ENCODE data around the gene COL3A1. TPM values are rescaled to one million over a fixed set of nuclear protein-coding genes. Genes with fewer than 3 reads are reported as not detected.

The COL3A1 gene
- total and polyA plus RNA-seq, 2 of the 8 experiments (the other 6 are each of a cell fraction or from before 2014, with no cell fraction given) = 0.07 to 0.11 TPM

DNA sequence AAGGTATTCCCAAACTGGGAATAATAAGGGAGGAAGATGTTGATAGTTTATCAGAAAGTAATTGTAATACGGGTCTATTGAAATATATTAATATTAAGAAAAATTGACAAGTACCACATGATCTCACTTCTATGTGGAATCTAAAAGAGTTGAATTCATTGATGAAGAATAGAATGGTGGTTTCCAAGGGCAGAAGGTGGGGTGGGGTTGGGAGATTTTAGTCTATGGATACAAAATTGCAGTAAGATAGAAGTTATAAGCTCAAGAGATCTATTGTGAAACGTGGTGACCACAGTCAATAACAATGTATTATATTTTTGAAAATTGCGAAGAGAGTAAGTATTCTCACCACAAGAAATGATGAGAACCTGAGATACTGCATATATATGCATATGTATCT, 38.9 kb downstream of the COL3A1 start (continued):
- TF ChIP-seq, protein P1, sequence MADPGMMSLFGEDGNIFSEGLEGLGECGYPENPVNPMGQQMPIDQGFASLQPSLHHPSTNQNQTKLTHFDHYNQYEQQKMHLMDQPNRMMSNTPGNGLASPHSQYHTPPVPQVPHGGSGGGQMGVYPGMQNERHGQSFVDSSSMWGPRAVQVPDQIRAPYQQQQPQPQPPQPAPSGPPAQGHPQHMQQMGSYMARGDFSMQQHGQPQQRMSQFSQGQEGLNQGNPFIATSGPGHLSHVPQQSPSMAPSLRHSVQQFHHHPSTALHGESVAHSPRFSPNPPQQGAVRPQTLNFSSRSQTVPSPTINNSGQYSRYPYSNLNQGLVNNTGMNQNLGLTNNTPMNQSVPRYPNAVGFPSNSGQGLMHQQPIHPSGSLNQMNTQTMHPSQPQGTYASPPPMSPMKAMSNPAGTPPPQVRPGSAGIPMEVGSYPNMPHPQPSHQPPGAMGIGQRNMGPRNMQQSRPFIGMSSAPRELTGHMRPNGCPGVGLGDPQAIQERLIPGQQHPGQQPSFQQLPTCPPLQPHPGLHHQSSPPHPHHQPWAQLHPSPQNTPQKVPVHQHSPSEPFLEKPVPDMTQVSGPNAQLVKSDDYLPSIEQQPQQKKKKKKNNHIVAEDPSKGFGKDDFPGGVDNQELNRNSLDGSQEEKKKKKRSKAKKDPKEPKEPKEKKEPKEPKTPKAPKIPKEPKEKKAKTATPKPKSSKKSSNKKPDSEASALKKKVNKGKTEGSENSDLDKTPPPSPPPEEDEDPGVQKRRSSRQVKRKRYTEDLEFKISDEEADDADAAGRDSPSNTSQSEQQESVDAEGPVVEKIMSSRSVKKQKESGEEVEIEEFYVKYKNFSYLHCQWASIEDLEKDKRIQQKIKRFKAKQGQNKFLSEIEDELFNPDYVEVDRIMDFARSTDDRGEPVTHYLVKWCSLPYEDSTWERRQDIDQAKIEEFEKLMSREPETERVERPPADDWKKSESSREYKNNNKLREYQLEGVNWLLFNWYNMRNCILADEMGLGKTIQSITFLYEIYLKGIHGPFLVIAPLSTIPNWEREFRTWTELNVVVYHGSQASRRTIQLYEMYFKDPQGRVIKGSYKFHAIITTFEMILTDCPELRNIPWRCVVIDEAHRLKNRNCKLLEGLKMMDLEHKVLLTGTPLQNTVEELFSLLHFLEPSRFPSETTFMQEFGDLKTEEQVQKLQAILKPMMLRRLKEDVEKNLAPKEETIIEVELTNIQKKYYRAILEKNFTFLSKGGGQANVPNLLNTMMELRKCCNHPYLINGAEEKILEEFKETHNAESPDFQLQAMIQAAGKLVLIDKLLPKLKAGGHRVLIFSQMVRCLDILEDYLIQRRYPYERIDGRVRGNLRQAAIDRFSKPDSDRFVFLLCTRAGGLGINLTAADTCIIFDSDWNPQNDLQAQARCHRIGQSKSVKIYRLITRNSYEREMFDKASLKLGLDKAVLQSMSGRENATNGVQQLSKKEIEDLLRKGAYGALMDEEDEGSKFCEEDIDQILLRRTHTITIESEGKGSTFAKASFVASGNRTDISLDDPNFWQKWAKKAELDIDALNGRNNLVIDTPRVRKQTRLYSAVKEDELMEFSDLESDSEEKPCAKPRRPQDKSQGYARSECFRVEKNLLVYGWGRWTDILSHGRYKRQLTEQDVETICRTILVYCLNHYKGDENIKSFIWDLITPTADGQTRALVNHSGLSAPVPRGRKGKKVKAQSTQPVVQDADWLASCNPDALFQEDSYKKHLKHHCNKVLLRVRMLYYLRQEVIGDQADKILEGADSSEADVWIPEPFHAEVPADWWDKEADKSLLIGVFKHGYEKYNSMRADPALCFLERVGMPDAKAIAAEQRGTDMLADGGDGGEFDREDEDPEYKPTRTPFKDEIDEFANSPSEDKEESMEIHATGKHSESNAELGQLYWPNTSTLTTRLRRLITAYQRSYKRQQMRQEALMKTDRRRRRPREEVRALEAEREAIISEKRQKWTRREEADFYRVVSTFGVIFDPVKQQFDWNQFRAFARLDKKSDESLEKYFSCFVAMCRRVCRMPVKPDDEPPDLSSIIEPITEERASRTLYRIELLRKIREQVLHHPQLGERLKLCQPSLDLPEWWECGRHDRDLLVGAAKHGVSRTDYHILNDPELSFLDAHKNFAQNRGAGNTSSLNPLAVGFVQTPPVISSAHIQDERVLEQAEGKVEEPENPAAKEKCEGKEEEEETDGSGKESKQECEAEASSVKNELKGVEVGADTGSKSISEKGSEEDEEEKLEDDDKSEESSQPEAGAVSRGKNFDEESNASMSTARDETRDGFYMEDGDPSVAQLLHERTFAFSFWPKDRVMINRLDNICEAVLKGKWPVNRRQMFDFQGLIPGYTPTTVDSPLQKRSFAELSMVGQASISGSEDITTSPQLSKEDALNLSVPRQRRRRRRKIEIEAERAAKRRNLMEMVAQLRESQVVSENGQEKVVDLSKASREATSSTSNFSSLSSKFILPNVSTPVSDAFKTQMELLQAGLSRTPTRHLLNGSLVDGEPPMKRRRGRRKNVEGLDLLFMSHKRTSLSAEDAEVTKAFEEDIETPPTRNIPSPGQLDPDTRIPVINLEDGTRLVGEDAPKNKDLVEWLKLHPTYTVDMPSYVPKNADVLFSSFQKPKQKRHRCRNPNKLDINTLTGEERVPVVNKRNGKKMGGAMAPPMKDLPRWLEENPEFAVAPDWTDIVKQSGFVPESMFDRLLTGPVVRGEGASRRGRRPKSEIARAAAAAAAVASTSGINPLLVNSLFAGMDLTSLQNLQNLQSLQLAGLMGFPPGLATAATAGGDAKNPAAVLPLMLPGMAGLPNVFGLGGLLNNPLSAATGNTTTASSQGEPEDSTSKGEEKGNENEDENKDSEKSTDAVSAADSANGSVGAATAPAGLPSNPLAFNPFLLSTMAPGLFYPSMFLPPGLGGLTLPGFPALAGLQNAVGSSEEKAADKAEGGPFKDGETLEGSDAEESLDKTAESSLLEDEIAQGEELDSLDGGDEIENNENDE (IDR thresholded peaks at IDR 0.05; ENCODE audit: insufficient replicate concordance, low read length) = no peak
- no peak for TF ChIP-seq GTF2F1 (IDR thresholded peaks at IDR 0.05; ENCODE audit: borderline replicate concordance, low read depth, low read length)
- TF ChIP-seq BACH1 (IDR thresholded peaks at IDR 0.05; ENCODE audit: low read length) = no peak
- no peak for TF ChIP-seq KDM1A (IDR thresholded peaks at IDR 0.05; ENCODE audit: borderline replicate concordance, low read length)
- TF ChIP-seq SP1 (IDR thresholded peaks at IDR 0.05; ENCODE audit: low read depth, low read length) = no peak
- TF ChIP-seq CBX5 (IDR thresholded peaks at IDR 0.05; ENCODE audit: low read depth, low read length) = no peak
- no peak for TF ChIP-seq SIN3A (conservative IDR thresholded peaks at IDR 0.05 in 1 of 2, IDR thresholded peaks at IDR 0.05 in 1 of 2; ENCODE audit: low read depth in 1 of 2, low read length in 2 of 2)
- no peak for TF ChIP-seq ZNF274 (IDR thresholded peaks at IDR 0.05; ENCODE audit: borderline replicate concordance, extremely low read depth, low read length)
- TF ChIP-seq TAF1 (IDR thresholded peaks at IDR 0.05; ENCODE audit: low read depth, low read length) = no peak
- no peak for TF ChIP-seq RFX5 (IDR thresholded peaks at IDR 0.05; ENCODE audit: borderline replicate concordance, low read depth, low read length)
- TF ChIP-seq SP4 (IDR thresholded peaks at IDR 0.05; ENCODE audit: low read length) = no peak
- TF ChIP-seq, protein P2, sequence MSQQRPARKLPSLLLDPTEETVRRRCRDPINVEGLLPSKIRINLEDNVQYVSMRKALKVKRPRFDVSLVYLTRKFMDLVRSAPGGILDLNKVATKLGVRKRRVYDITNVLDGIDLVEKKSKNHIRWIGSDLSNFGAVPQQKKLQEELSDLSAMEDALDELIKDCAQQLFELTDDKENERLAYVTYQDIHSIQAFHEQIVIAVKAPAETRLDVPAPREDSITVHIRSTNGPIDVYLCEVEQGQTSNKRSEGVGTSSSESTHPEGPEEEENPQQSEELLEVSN (IDR thresholded peaks at IDR 0.05) = no peak

Data from H1 (cell line).